GM12878 (cell line): ENCODE measurements around the gene NDUFB7. TPM values are rescaled to one million over a fixed set of nuclear protein-coding genes. Genes with fewer than 3 reads are reported as not detected.
A peak's percentile ranks its signal among the peaks of the same experiment; 100 is the strongest.

Experiments
- ATAC-seq: fragments of 200-7000 bp; cut with Tn5 transposase; 3 replicates; pipeline ENCODE4 v1.9.1; 2020; ENCODE audit warnings: mild to moderate bottlenecking, moderate library complexity
- BruUV-seq: library from RNA; stranded (reverse); fragments of 400-500 nt; replicated peaks from 2 replicates; lab custom pipeline; 2021; lab: Mats Ljungman, UMichigan
- CTCF ChIA-PET: fragments of 300-600 bp; sonication (Branson Sonifier 250); formaldehyde crosslinking; extraction: SDS; loops from one replicate; lab custom pipeline; 2021; ENCODE audit warnings: inconsistent platforms; lab: Yijun Ruan, JAX
- POLR2A ChIA-PET: fragments of 350-600 bp; formaldehyde crosslinking; extraction: SDS; loops from one replicate; lab custom pipeline; 2021; ENCODE audit warnings: inconsistent platforms; lab: Charles Lee
- RAD21 ChIA-PET: fragments of 300-600 bp; sonication (Branson Sonifier 250); formaldehyde crosslinking; loops from one replicate; lab custom pipeline; 2023; ENCODE audit warnings: antibody characterized with exemption; ENCODE audit not compliant: unreplicated experiment; lab: Charles Lee
- SMC1A ChIA-PET: fragments of 300-600 bp; sonication (Branson Sonifier 250); formaldehyde crosslinking; loops from one replicate; lab custom pipeline; 2023; ENCODE audit not compliant: unreplicated experiment, uncharacterized antibody; lab: Charles Lee
- DNase-seq: peaks from one replicate; pipeline ENCODE4 v3.0.0-alpha.2; 2011; ENCODE audit warnings: low read depth, low spot score
- FAIRE-seq: peaks from 3 replicates; lab custom pipeline; 2011; peaks lifted over from hg19 to GRCh38; lab: Jason Lieb, UNC
- H2AFZ ChIP-seq: 2 replicates; pipeline ENCODE4 v1.6.0; 2011; ENCODE audit warnings: low read depth, low read length, control low read depth; ENCODE audit not compliant: control insufficient read depth
- H3K27ac ChIP-seq: 2 replicates; pipeline ENCODE4 v1.5.1; 2011; ENCODE audit warnings: control low read depth; ENCODE audit not compliant: control insufficient read depth, insufficient read depth
- H3K27me3 ChIP-seq, 2 experiments: replicated peaks in 1 of 2; 2 replicates each; pipeline versions ENCODE4 v1.6.0 to v1.6.1; 2011; ENCODE audit warnings: low read length in 1 of 2; ENCODE audit not compliant: control insufficient read depth in 2 of 2, insufficient read depth in 2 of 2
- H3K36me3 ChIP-seq, 2 experiments: 2 replicates each; pipeline ENCODE4 v1.5.1; 2011; ENCODE audit warnings: low read length in 1 of 2; ENCODE audit not compliant: control insufficient read depth in 2 of 2, insufficient read depth in 2 of 2
- H3K4me1 ChIP-seq: 2 replicates; pipeline ENCODE4 v1.6.1; 2011; ENCODE audit warnings: mild to moderate bottlenecking, low read length, moderate library complexity, mixed read lengths; ENCODE audit not compliant: control insufficient read depth, insufficient read depth
- H3K4me2 ChIP-seq: 2 replicates; pipeline ENCODE4 v1.6.0; 2011; ENCODE audit warnings: control low read depth; ENCODE audit not compliant: control insufficient read depth, insufficient read depth
- H3K4me3 ChIP-seq: fragments of 200-600 bp; sonication (generic); 2 replicates; pipeline ENCODE4 v1.5.1; 2016
- H3K79me2 ChIP-seq: 2 replicates; pipeline ENCODE4 v1.6.0; 2011; ENCODE audit warnings: low read length; ENCODE audit not compliant: control insufficient read depth, insufficient read depth
- H3K9ac ChIP-seq: 2 replicates; pipeline ENCODE4 v1.8.0; 2011; ENCODE audit warnings: low read length, control low read depth, mixed read lengths; ENCODE audit not compliant: control insufficient read depth, insufficient read depth
- H3K9me3 ChIP-seq: replicated peaks from 3 replicates; pipeline ENCODE4 v1.5.1; 2011; ENCODE audit warnings: mild to moderate bottlenecking, low read length; ENCODE audit not compliant: control insufficient read depth, insufficient read depth
- H4K20me1 ChIP-seq: 2 replicates; pipeline ENCODE4 v1.6.0; 2011; ENCODE audit not compliant: control insufficient read depth, insufficient read depth
- BCL11A ChIP-seq: IDR thresholded peaks from 2 replicates; pipeline ENCODE4 v1.6.1; 2011; ENCODE audit warnings: low read depth, low read length
- BHLHE40 ChIP-seq, 2 experiments: fragments of 450-650 bp in 1 of 2; IDR thresholded peaks; 2 replicates each; pipeline ENCODE4 v1.6.1; 2011 to 2017; ENCODE audit warnings: low read depth in 2 of 2, borderline replicate concordance in 1 of 2, improper control_type of control experiment in 1 of 2, low read length in 1 of 2, mild to moderate bottlenecking in 1 of 2
- CREM ChIP-seq: IDR thresholded peaks from 2 replicates; pipeline ENCODE4 v1.6.1; 2014; ENCODE audit warnings: antibody characterized with exemption, low read depth
- GATAD2B ChIP-seq: fragments of 450-650 bp; conservative IDR thresholded peaks from 2 replicates; pipeline ENCODE4 v1.6.1; 2017; ENCODE audit warnings: low read depth, mild to moderate bottlenecking, moderate library complexity
- HDAC2 ChIP-seq: fragments of 200-600 bp; sonication (generic); IDR thresholded peaks from 2 replicates; pipeline ENCODE4 v1.6.1; 2017
- KDM1A ChIP-seq: fragments of 200-600 bp; sonication (generic); IDR thresholded peaks from 2 replicates; pipeline ENCODE4 v1.6.1; 2016; ENCODE audit warnings: borderline replicate concordance
- PAX5 ChIP-seq: IDR thresholded peaks from 2 replicates; pipeline ENCODE4 v1.6.1; 2011; ENCODE audit warnings: low read depth, low read length, borderline replicate concordance
- PML ChIP-seq: IDR thresholded peaks from 2 replicates; pipeline ENCODE4 v1.6.1; 2012; ENCODE audit warnings: low read length, inconsistent platforms
- POLR2A ChIP-seq: IDR thresholded peaks from 2 replicates; pipeline ENCODE4 v1.6.1; 2011; ENCODE audit warnings: low read depth, mild to moderate bottlenecking, low read length
- POLR2AphosphoS2 ChIP-seq: IDR thresholded peaks from 2 replicates; pipeline ENCODE4 v1.6.1; 2011; ENCODE audit warnings: low read depth, mild to moderate bottlenecking, low read length, improper control_type of control experiment, moderate library complexity
- POU2F2 ChIP-seq: IDR thresholded peaks from 3 replicates; pipeline ENCODE4 v1.6.1; 2011; ENCODE audit warnings: low read depth, mild to moderate bottlenecking, low read length, borderline replicate concordance
- RELA ChIP-seq: fragments of 450-650 bp; IDR thresholded peaks from 2 replicates; pipeline ENCODE4 v1.8.0; 2014; ENCODE audit warnings: borderline replicate concordance; ENCODE audit not compliant: partially characterized antibody
- SREBF2 ChIP-seq: IDR thresholded peaks from 2 replicates; pipeline ENCODE4 v1.6.1; 2012; ENCODE audit warnings: mild to moderate bottlenecking, low read length
- SUPT20H ChIP-seq: IDR thresholded peaks from 2 replicates; pipeline ENCODE4 v1.6.1; 2011; ENCODE audit warnings: low read depth, mild to moderate bottlenecking, low read length, moderate library complexity, borderline replicate concordance; ENCODE audit not compliant: control insufficient read depth
- TBL1XR1 ChIP-seq: IDR thresholded peaks from 2 replicates; pipeline ENCODE4 v1.6.1; 2012; ENCODE audit warnings: low read depth, low read length, improper control_type of control experiment
- WRNIP1 ChIP-seq: IDR thresholded peaks from 2 replicates; pipeline ENCODE4 v1.6.1; 2011; ENCODE audit warnings: low read depth, low read length, improper control_type of control experiment, borderline replicate concordance
- ZBED1 ChIP-seq: IDR thresholded peaks from 2 replicates; pipeline ENCODE4 v1.6.1; 2016; ENCODE audit warnings: borderline replicate concordance
- ZNF207 ChIP-seq: fragments of 450-650 bp; IDR thresholded peaks from 2 replicates; pipeline ENCODE4 v1.6.1; 2014; ENCODE audit warnings: antibody characterized with exemption, mild to moderate bottlenecking, borderline replicate concordance
- WGBS: methylation state at CpG from one replicate; pipeline ENCODE4 v1.1.6; 2016; ENCODE audit warnings: low lambda C conversion rate; ENCODE audit not compliant: insufficient replicate concordance, insufficient coverage; ENCODE audit errors: missing lambda C conversion rate; 5-methylcytosine and 5-hydroxymethylcytosine counted together
- in situ Hi-C: fragments of 300-500 bp; cut with MboI; formaldehyde crosslinking; loops from 9 replicates; pipeline ENCODE4 v1.14.3; 2018; ENCODE audit warnings: mixed read lengths
- intact Hi-C: fragments of 100-400 bp; cut with micrococcal nuclease; formaldehyde crosslinking; loops from one replicate; pipeline ENCODE4 v1.14.2; 2022; ENCODE audit not compliant: unreplicated experiment
- polyA plus RNA-seq, 11 experiments: library from polyadenylated mRNA; depleted of rRNA in 4 of 11; unstranded in 6 of 11; stranded (reverse) in 5 of 11; fragments of >200 nt; fragmentation: Nextera tagmentation in 4 of 11; fragmentation: Illumina TruSeq in 1 of 11; extraction: Ambion mirVana in 4 of 11; extraction: Trizol in 1 of 11; gene quantifications; 1 replicate in 1 of 11; 2 replicates in 10 of 11; pipeline versions ENCODE4 v1.2.1 to v1.2.3, GENCODE V29; 2011 to 2016; ENCODE audit warnings: inconsistent platforms in 2 of 11, missing spikeins in 2 of 11, low read depth in 1 of 11
- total RNA-seq, 4 experiments: library from RNA; depleted of rRNA in 3 of 4; stranded (reverse); fragments of >200 nt in 3 of 4; fragmentation: Illumina TruSeq in 1 of 4; extraction: Trizol in 1 of 4; gene quantifications; 2 replicates each; pipeline versions ENCODE4 v1.2.1 to v1.2.3, GENCODE V29; 2013 to 2021
- TF ChIP-seq, protein P1 (sequence below): fragments of 450-650 bp; IDR thresholded peaks from 2 replicates; pipeline ENCODE4 v1.6.1; 2017; ENCODE audit warnings: mild to moderate bottlenecking, low read depth, inconsistent platforms; ENCODE audit not compliant: poor library complexity, severe bottlenecking
- TF ChIP-seq, protein P2 (sequence below): IDR thresholded peaks from 2 replicates; pipeline ENCODE4 v1.6.1; 2011; ENCODE audit warnings: borderline replicate concordance, low read depth, mild to moderate bottlenecking, moderate library complexity, low read length; ENCODE audit not compliant: insufficient read depth, poor library complexity, severe bottlenecking
- TF ChIP-seq, protein P3 (sequence below): IDR thresholded peaks from 2 replicates; pipeline ENCODE4 v1.6.1; 2012; ENCODE audit warnings: low read depth, low read length, improper control_type of control experiment

Gene NDUFB7
- total and polyA plus RNA-seq, 10 of the 15 experiments (the other 5 are each of a cell fraction or from before 2014, with no cell fraction given): 14.6 to 480 (median 182) TPM

DNA sequence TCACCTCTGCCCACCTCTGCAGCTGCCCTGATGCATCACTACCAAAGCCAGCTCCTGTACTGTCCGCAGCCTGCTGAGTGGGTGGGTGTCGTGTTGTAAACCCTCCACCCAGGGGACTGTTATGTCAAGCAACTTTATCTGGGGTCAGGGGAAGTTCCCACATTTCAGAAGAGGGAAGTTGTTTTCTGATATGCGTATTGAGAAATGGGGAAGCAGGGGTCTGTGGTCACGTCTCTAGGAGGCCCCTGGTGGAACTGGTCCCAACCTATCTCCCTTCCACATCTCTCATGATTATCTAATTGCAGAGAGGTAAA, 42.2 kb upstream of the NDUFB7 start:
- Histone ChIP-seq H3K9ac (no peak overlapping the region), H4K20me1 (no peaks in the 10 kb centered on the region), H3K79me2 (no peaks in the 10 kb centered on the region), H3K4me2 (peak overlapping the region; percentile 35; the same call in 1 of the 2 replicates), H3K27me3 (no peaks in the 10 kb centered on the region), H3K4me1 (peaks cover 20% of the 10 kb centered on the region), H3K4me3 (no peak overlapping the region), H3K9me3 (peaks cover 3% of the 10 kb centered on the region; the same call in 2 of the 3 replicates), H3K27ac (peak overlapping the region; percentile 49), H2AFZ (no peak overlapping the region), H3K36me3 (peaks cover 8 to 10% of the 10 kb centered on the region in 2 experiments)
- ChIA-PET CTCF (interaction anchor here (0.7 to 2.2 kb wide), 3 partner anchors 10 to 71 kb away, joined by 3 to 12 read pairs (median 7); no protein-coding TSS in a partner anchor), SMC1A (interaction anchor here (1.1 to 4.3 kb wide), 3 partner anchors 10 to 72 kb away, joined by 4 to 31 read pairs (median 25); partner anchors contain the start of gene ADGRE3), POLR2A (interaction anchor here (1.2 to 2.3 kb wide), 3 partner anchors 10 to 72 kb away, joined by 4 to 11 read pairs (median 5); no protein-coding TSS in a partner anchor), RAD21 (interaction anchor here (1.4 to 3.3 kb wide), 5 partner anchors 10 to 75 kb away, joined by 5 to 28 read pairs (median 7); no protein-coding TSS in a partner anchor)
- ATAC-seq (peak; percentile 89), DNase-seq (peak; percentile 38), FAIRE-seq (no peak)
- in situ Hi-C loops (no loop called here), intact Hi-C loops (loop anchor here (10.0 kb wide), 1 partner anchor 71 kb away; no protein-coding TSS in a partner anchor)
- 11% methylated on average over 4 of the region's 4 CpGs for WGBS
- no TSS peak for BruUV-seq
- TF ChIP-seq BHLHE40 (IDR thresholded peaks at IDR 0.05; ENCODE audit: borderline replicate concordance in 1 of 2, low read depth in 2 of 2, low read length in 1 of 2) (peak in 1 of 2 experiments; percentile 53; a peak in 1 of 4 replicates), WRNIP1 (no peak), SUPT20H (no peak), PML (no peak; the same call in 1 of the 2 replicates), SREBF2 (no peak), POLR2AphosphoS2 (no peak), TBL1XR1 (no peak), BCL11A (peak; percentile 56; the same call in 1 of the 2 replicates), KDM1A (no peak), PAX5 (peak; percentile 67; the same call in 1 of the 2 replicates), HDAC2 (no peak), ZBED1 (0 out of 2 replicates have a peak, but pooled peaks have one; percentile 1), ZNF207 (no peak), RELA (peak; percentile 60), GATAD2B (peak; percentile 89), CREM (peak; percentile 42), POU2F2 (peak; percentile 49; the same call in 1 of the 3 replicates), POLR2A (peak; percentile 59; the same call in 1 of the 2 replicates)
- TF ChIP-seq, protein P1, sequence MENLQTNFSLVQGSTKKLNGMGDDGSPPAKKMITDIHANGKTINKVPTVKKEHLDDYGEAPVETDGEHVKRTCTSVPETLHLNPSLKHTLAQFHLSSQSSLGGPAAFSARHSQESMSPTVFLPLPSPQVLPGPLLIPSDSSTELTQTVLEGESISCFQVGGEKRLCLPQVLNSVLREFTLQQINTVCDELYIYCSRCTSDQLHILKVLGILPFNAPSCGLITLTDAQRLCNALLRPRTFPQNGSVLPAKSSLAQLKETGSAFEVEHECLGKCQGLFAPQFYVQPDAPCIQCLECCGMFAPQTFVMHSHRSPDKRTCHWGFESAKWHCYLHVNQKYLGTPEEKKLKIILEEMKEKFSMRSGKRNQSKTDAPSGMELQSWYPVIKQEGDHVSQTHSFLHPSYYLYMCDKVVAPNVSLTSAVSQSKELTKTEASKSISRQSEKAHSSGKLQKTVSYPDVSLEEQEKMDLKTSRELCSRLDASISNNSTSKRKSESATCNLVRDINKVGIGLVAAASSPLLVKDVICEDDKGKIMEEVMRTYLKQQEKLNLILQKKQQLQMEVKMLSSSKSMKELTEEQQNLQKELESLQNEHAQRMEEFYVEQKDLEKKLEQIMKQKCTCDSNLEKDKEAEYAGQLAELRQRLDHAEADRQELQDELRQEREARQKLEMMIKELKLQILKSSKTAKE: peak; percentile 22
- TF ChIP-seq, protein P2, sequence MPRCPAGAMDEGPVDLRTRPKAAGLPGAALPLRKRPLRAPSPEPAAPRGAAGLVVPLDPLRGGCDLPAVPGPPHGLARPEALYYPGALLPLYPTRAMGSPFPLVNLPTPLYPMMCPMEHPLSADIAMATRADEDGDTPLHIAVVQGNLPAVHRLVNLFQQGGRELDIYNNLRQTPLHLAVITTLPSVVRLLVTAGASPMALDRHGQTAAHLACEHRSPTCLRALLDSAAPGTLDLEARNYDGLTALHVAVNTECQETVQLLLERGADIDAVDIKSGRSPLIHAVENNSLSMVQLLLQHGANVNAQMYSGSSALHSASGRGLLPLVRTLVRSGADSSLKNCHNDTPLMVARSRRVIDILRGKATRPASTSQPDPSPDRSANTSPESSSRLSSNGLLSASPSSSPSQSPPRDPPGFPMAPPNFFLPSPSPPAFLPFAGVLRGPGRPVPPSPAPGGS: peak; percentile 58
- TF ChIP-seq, protein P3, sequence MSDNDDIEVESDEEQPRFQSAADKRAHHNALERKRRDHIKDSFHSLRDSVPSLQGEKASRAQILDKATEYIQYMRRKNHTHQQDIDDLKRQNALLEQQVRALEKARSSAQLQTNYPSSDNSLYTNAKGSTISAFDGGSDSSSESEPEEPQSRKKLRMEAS: no peak
